Measurements from ENCODE around the gene PCSK9.

- TF ChIP-seq POLR2A (IDR thresholded peaks at IDR 0.05) (no peak), EP300 (IDR thresholded peaks at IDR 0.05) (no peak)
- TF ChIP-seq, protein P1, sequence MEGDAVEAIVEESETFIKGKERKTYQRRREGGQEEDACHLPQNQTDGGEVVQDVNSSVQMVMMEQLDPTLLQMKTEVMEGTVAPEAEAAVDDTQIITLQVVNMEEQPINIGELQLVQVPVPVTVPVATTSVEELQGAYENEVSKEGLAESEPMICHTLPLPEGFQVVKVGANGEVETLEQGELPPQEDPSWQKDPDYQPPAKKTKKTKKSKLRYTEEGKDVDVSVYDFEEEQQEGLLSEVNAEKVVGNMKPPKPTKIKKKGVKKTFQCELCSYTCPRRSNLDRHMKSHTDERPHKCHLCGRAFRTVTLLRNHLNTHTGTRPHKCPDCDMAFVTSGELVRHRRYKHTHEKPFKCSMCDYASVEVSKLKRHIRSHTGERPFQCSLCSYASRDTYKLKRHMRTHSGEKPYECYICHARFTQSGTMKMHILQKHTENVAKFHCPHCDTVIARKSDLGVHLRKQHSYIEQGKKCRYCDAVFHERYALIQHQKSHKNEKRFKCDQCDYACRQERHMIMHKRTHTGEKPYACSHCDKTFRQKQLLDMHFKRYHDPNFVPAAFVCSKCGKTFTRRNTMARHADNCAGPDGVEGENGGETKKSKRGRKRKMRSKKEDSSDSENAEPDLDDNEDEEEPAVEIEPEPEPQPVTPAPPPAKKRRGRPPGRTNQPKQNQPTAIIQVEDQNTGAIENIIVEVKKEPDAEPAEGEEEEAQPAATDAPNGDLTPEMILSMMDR (IDR thresholded peaks at IDR 0.05) = no peak
Measured at GRCh38 chr1:54998677-54999076, 40.7 kb upstream of the PCSK9 start, which contains the start of gene BSND.
